Neural progenitor cell (in vitro differentiated cells): ENCODE data around the gene PTPRU. TPM values are rescaled to one million over a fixed set of nuclear protein-coding genes. Genes with fewer than 3 reads are reported as not detected.

Experiments used
- DNase-seq: peaks from one replicate; pipeline ENCODE4 v3.0.0-alpha.2; 2016; ENCODE audit warnings: low spot score
- H2AFZ ChIP-seq: fragments of 200-600 bp; sonication (generic); replicated peaks from 2 replicates; pipeline ENCODE4 v1.6.1; 2016; ENCODE audit warnings: antibody characterized with exemption
- H3F3A ChIP-seq: fragments of 200-600 bp; sonication (generic); 2 replicates; pipeline ENCODE4 v1.6.1; 2016; ENCODE audit warnings: antibody characterized with exemption, low read depth
- H3K27ac ChIP-seq: fragments of 200-600 bp; sonication (generic); 2 replicates; pipeline ENCODE4 v1.5.1; 2016; ENCODE audit warnings: mild to moderate bottlenecking
- H3K27me3 ChIP-seq: fragments of 200-600 bp; sonication (generic); 2 replicates; pipeline ENCODE4 v1.6.1; 2016; ENCODE audit warnings: mild to moderate bottlenecking, moderate library complexity
- H3K36me3 ChIP-seq: fragments of 200-600 bp; sonication (generic); 2 replicates; pipeline ENCODE4 v1.5.1; 2016
- H3K4me1 ChIP-seq: fragments of 200-600 bp; sonication (generic); 2 replicates; pipeline ENCODE4 v1.6.1; 2016; ENCODE audit warnings: mixed run types
- H3K4me2 ChIP-seq: fragments of 200-600 bp; sonication (generic); 2 replicates; pipeline ENCODE4 v1.6.1; 2016
- H3K4me3 ChIP-seq: fragments of 200-600 bp; sonication (generic); 2 replicates; pipeline ENCODE4 v1.5.1; 2016
- H3K79me2 ChIP-seq: fragments of 200-600 bp; sonication (generic); 2 replicates; pipeline ENCODE4 v1.6.1; 2016; ENCODE audit warnings: low read depth
- H3K9ac ChIP-seq: fragments of 200-600 bp; sonication (generic); 2 replicates; pipeline ENCODE4 v1.6.1; 2016
- H3K9me3 ChIP-seq: fragments of 200-600 bp; sonication (generic); 2 replicates; pipeline ENCODE4 v1.5.1; 2016; ENCODE audit warnings: low read depth
- H4K20me1 ChIP-seq: fragments of 200-600 bp; sonication (generic); 2 replicates; pipeline ENCODE4 v1.6.1; 2016; ENCODE audit warnings: low read depth
- H3K27ac Mint-ChIP-seq: 3 replicates; pipeline ENCODE4 v1.8.0; 2021; ENCODE audit warnings: mixed read lengths
- H3K27me3 Mint-ChIP-seq: 2 replicates; pipeline ENCODE4 v1.8.0; 2022; ENCODE audit warnings: low read depth, mild to moderate bottlenecking, inconsistent platforms, moderate library complexity, mixed read lengths; ENCODE audit not compliant: insufficient read depth
- H3K36me3 Mint-ChIP-seq: 3 replicates; pipeline ENCODE4 v1.8.0; 2021; ENCODE audit warnings: mixed read lengths
- H3K4me1 Mint-ChIP-seq: 3 replicates; pipeline ENCODE4 v1.8.0; 2021; ENCODE audit warnings: mixed read lengths
- H3K4me3 Mint-ChIP-seq: 3 replicates; pipeline ENCODE4 v1.8.0; 2021; ENCODE audit warnings: mild to moderate bottlenecking, moderate library complexity, mixed read lengths
- H3K9me3 Mint-ChIP-seq: 3 replicates; pipeline ENCODE4 v1.8.0; 2020; ENCODE audit warnings: mixed read lengths
- EZH2 ChIP-seq: fragments of 200-600 bp; sonication (generic); IDR thresholded peaks from 2 replicates; pipeline ENCODE4 v1.6.1; 2017; ENCODE audit warnings: antibody characterized with exemption, mild to moderate bottlenecking, moderate library complexity
- EZH2phosphoT487 ChIP-seq: fragments of 200-600 bp; sonication (generic); IDR thresholded peaks from 2 replicates; pipeline ENCODE4 v1.6.1; 2017; ENCODE audit warnings: antibody characterized with exemption
- total RNA-seq: library from RNA; depleted of rRNA; stranded (reverse); fragments of >200 nt; gene quantifications from 2 replicates; pipeline ENCODE4 v1.2.3, GENCODE V29; 2015; ENCODE audit warnings: low replicate concordance
- TF ChIP-seq, protein P1 (sequence below): fragments of 200-600 bp; sonication (generic); IDR thresholded peaks from 2 replicates; pipeline ENCODE4 v1.5.1; 2017; ENCODE audit warnings: antibody characterized with exemption, mild to moderate bottlenecking

The PTPRU gene
- total RNA-seq, 1 donor from 2014 or later = 29.5 TPM

DNA sequence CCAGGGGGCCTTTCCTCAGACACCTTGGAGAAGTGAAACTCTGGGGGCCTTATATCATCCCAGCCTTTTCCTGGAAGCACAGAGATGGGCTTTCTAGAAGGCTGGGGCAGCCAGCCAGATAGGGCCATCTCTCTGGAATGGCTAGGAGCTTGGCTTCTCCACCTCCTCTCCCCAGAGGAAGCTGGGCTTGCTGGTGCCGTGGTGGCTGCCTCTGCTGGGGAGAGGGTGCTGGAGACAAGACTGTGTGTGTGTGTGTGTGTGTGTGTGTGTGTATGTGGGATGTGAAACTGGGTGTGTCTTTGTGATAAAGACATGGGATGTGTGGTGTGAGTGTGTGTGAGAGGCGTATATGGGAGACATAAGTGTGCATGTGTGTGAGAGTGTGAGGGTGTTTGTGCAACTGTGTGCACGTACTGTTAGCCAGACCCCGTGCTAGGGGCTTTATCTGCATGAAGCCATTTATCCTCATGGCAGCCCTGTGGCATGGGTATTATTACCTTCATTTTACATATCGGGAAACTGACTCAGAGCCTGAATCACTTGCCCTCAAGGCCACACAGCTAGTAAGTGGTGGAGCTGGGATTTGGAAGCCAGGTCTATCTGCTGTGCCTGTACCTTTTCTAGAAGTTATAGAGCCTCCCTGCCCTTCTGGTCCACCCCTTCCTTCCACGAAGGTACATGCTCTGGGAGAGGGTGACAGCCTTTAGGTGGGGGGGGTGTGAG lies 44.2 kb downstream of the PTPRU start:
- no peaks in the 10 kb centered on the region for H3K27me3 ChIP-seq
- H3K27ac ChIP-seq = no peak overlapping the region
- peaks cover 23% of the 10 kb centered on the region for H3F3A ChIP-seq
- H2AFZ ChIP-seq = no peak overlapping the region
- no peak for DNase-seq
- Mint-ChIP-seq H3K27me3 (peaks cover 7% of the 10 kb centered on the region), H3K4me1 (peaks cover 33% of the 10 kb centered on the region), H3K4me3 (peak overlapping the region; percentile 11), H3K36me3 (peaks cover 5% of the 10 kb centered on the region), H3K27ac (peak overlapping the region; percentile 16), H3K9me3 (no peaks in the 10 kb centered on the region)
- H3K9me3 ChIP-seq = no peaks in the 10 kb centered on the region
- H3K79me2 ChIP-seq = no peaks in the 10 kb centered on the region
- H3K36me3 ChIP-seq = no peaks in the 10 kb centered on the region
- no peak overlapping the region for H3K4me3 ChIP-seq
- TF ChIP-seq, protein P1, sequence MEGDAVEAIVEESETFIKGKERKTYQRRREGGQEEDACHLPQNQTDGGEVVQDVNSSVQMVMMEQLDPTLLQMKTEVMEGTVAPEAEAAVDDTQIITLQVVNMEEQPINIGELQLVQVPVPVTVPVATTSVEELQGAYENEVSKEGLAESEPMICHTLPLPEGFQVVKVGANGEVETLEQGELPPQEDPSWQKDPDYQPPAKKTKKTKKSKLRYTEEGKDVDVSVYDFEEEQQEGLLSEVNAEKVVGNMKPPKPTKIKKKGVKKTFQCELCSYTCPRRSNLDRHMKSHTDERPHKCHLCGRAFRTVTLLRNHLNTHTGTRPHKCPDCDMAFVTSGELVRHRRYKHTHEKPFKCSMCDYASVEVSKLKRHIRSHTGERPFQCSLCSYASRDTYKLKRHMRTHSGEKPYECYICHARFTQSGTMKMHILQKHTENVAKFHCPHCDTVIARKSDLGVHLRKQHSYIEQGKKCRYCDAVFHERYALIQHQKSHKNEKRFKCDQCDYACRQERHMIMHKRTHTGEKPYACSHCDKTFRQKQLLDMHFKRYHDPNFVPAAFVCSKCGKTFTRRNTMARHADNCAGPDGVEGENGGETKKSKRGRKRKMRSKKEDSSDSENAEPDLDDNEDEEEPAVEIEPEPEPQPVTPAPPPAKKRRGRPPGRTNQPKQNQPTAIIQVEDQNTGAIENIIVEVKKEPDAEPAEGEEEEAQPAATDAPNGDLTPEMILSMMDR = no peak
- TF ChIP-seq EZH2 (no peak), EZH2phosphoT487 (no peak)
- no peaks in the 10 kb centered on the region for H4K20me1 ChIP-seq
- no peak overlapping the region for H3K9ac ChIP-seq
- peaks cover 17% of the 10 kb centered on the region for H3K4me1 ChIP-seq
- H3K4me2 ChIP-seq = no peak overlapping the region

GRCh38 chr1:29281571-29281970 lies 45.2 kb downstream of the PTPRU start:
- H3K27ac ChIP-seq = no peak overlapping the region
- TF ChIP-seq EZH2 (no peak), EZH2phosphoT487 (no peak)
- TF ChIP-seq, protein P1 = no peak
- H3K27me3 ChIP-seq = no peaks in the 10 kb centered on the region
- Mint-ChIP-seq H3K4me3 (peak overlapping the region; percentile 23), H3K36me3 (peaks cover 4% of the 10 kb centered on the region), H3K9me3 (no peaks in the 10 kb centered on the region), H3K27ac (peak overlapping the region; percentile 89), H3K27me3 (peaks cover 7% of the 10 kb centered on the region), H3K4me1 (peaks cover 33% of the 10 kb centered on the region)
- H4K20me1 ChIP-seq = no peaks in the 10 kb centered on the region
- no peaks in the 10 kb centered on the region for H3K79me2 ChIP-seq
- H3F3A ChIP-seq = peaks cover 23% of the 10 kb centered on the region
- DNase-seq = no peak
- H2AFZ ChIP-seq = no peak overlapping the region
- H3K4me3 ChIP-seq = no peak overlapping the region
- no peaks in the 10 kb centered on the region for H3K9me3 ChIP-seq
- no peaks in the 10 kb centered on the region for H3K36me3 ChIP-seq
- no peak overlapping the region for H3K9ac ChIP-seq
- peaks cover 17% of the 10 kb centered on the region for H3K4me1 ChIP-seq
- H3K4me2 ChIP-seq = no peak overlapping the region

GRCh38 chr1:29282135-29282923 lies 46.0 kb downstream of the PTPRU start:
- no peaks in the 10 kb centered on the region for H3K79me2 ChIP-seq
- H3K27ac Mint-ChIP-seq = no peak overlapping the region
- no peak overlapping the region for H2AFZ ChIP-seq
- peaks cover 7% of the 10 kb centered on the region for H3K27me3 Mint-ChIP-seq
- H3K9me3 ChIP-seq = no peaks in the 10 kb centered on the region
- peak overlapping the region; percentile 61 for H3K4me2 ChIP-seq
- no peaks in the 10 kb centered on the region for H3K36me3 ChIP-seq
- H3K9ac ChIP-seq = no peak overlapping the region
- H3K9me3 Mint-ChIP-seq = no peaks in the 10 kb centered on the region
- H3K4me1 ChIP-seq = peaks cover 17% of the 10 kb centered on the region
- no peak overlapping the region for H3K4me3 Mint-ChIP-seq
- H3F3A ChIP-seq = peaks cover 23% of the 10 kb centered on the region
- H4K20me1 ChIP-seq = no peaks in the 10 kb centered on the region
- H3K4me1 Mint-ChIP-seq = peaks cover 33% of the 10 kb centered on the region
- H3K36me3 Mint-ChIP-seq = peaks cover 2% of the 10 kb centered on the region
- DNase-seq = no peak
- TF ChIP-seq EZH2 (no peak), EZH2phosphoT487 (no peak)
- TF ChIP-seq, protein P1 = no peak
- peak overlapping the region; percentile 20 for H3K4me3 ChIP-seq
- H3K27ac ChIP-seq = no peak overlapping the region
- no peaks in the 10 kb centered on the region for H3K27me3 ChIP-seq
